HepG2 (cell line): ENCODE results near the gene PPP4C. TPM values are rescaled to one million over a fixed set of nuclear protein-coding genes. Genes with fewer than 3 reads are reported as not detected.
A peak's percentile ranks its signal among the peaks of the same experiment; 100 is the strongest.

Experiments used
- BCLAF1 ChIP-seq: fragments of 450-650 bp; IDR thresholded peaks from 2 replicates; pipeline ENCODE4 v1.6.1; 2017; ENCODE audit warnings: mild to moderate bottlenecking
- EZH2 ChIP-seq: conservative IDR thresholded peaks from 2 replicates; pipeline ENCODE4 v1.6.1; 2012; ENCODE audit warnings: mild to moderate bottlenecking, low read depth, low read length, moderate library complexity
- FLYWCH1 ChIP-seq: sonication (generic); formaldehyde crosslinking; IDR thresholded peaks from 2 replicates; pipeline ENCODE4 v1.8.1; 2023; ENCODE audit warnings: mild to moderate bottlenecking, missing genetic modification reagents
- MIXL1 ChIP-seq: IDR thresholded peaks from 2 replicates; pipeline ENCODE4 v1.6.1; 2016
- MXD4 ChIP-seq: IDR thresholded peaks from 2 replicates; pipeline ENCODE4 v1.6.1; 2016; ENCODE audit warnings: mild to moderate bottlenecking, missing biosample characterization, missing genetic modification reagents
- NFATC3 ChIP-seq: sonication (generic); formaldehyde crosslinking; IDR thresholded peaks from 2 replicates; pipeline ENCODE4 v1.5.1; 2020; ENCODE audit warnings: mild to moderate bottlenecking, missing genetic modification reagents
- PAX8 ChIP-seq: sonication (generic); formaldehyde crosslinking; IDR thresholded peaks from 2 replicates; pipeline ENCODE4 v1.8.0; 2022; ENCODE audit warnings: mild to moderate bottlenecking, missing genetic modification reagents, borderline replicate concordance
- SNAI1 ChIP-seq: sonication (generic); formaldehyde crosslinking; IDR thresholded peaks from 2 replicates; pipeline ENCODE4 v1.5.0; 2020; ENCODE audit warnings: mild to moderate bottlenecking, missing genetic modification reagents, borderline replicate concordance
- TARDBP ChIP-seq: sonication (generic); formaldehyde crosslinking; IDR thresholded peaks from 2 replicates; pipeline ENCODE4 v1.8.0; 2022; ENCODE audit warnings: mild to moderate bottlenecking, missing genetic modification reagents
- TOPORS ChIP-seq: sonication (generic); formaldehyde crosslinking; IDR thresholded peaks from 2 replicates; pipeline ENCODE4 v1.8.0; 2023; ENCODE audit warnings: mild to moderate bottlenecking, missing genetic modification reagents
- ZBTB1 ChIP-seq: sonication (generic); formaldehyde crosslinking; IDR thresholded peaks from 2 replicates; pipeline ENCODE4 v1.4.0; 2020; ENCODE audit warnings: missing genetic modification reagents, borderline replicate concordance
- ZBTB7B ChIP-seq: sonication (generic); formaldehyde crosslinking; IDR thresholded peaks from 2 replicates; pipeline ENCODE4 v1.4.0; 2020; ENCODE audit warnings: missing genetic modification reagents
- ZFP91 ChIP-seq: sonication (generic); formaldehyde crosslinking; IDR thresholded peaks from 2 replicates; pipeline ENCODE4 v1.9.0; 2022; ENCODE audit warnings: missing genetic modification reagents, mild to moderate bottlenecking, borderline replicate concordance
- ZFYVE20 ChIP-seq: sonication (generic); formaldehyde crosslinking; IDR thresholded peaks from 2 replicates; pipeline ENCODE4 v1.8.0; 2023; ENCODE audit warnings: low read depth, mild to moderate bottlenecking, moderate library complexity, missing genetic modification reagents, borderline replicate concordance
- ZNF513 ChIP-seq: sonication (generic); formaldehyde crosslinking; conservative IDR thresholded peaks from 2 replicates; pipeline ENCODE4 v1.5.0; 2020; ENCODE audit warnings: missing genetic modification reagents
- ZNF564 ChIP-seq: sonication (generic); formaldehyde crosslinking; IDR thresholded peaks from 2 replicates; pipeline ENCODE4 v1.8.1; 2023; ENCODE audit warnings: mild to moderate bottlenecking, missing genetic modification reagents
- ZNF841 ChIP-seq: sonication (generic); formaldehyde crosslinking; IDR thresholded peaks from 2 replicates; pipeline ENCODE4 v1.8.1; 2023; ENCODE audit warnings: missing genetic modification reagents, borderline replicate concordance
- ZNF878 ChIP-seq: sonication (generic); formaldehyde crosslinking; IDR thresholded peaks from 2 replicates; pipeline ENCODE4 v1.8.1; 2023; ENCODE audit warnings: mild to moderate bottlenecking, missing genetic modification reagents, moderate library complexity
- polyA plus RNA-seq, 8 experiments: library from polyadenylated mRNA; depleted of rRNA in 3 of 8; stranded (reverse) in 7 of 8; unstranded in 1 of 8; fragments of >200 nt; fragmentation: Illumina TruSeq in 4 of 8; extraction: Trizol in 4 of 8; gene quantifications; 2 replicates each; pipeline versions ENCODE4 v1.2.1 to v1.2.3, GENCODE V29; 2011 to 2016; ENCODE audit warnings: low read depth in 4 of 8, missing spikeins in 1 of 8, mixed read lengths in 1 of 8; ENCODE audit not compliant: insufficient read depth in 1 of 8
- total RNA-seq, 5 experiments: library from RNA; depleted of rRNA; stranded (reverse); fragments of >200 nt; fragmentation: Illumina TruSeq; extraction: Trizol; gene quantifications; 2 replicates each; pipeline ENCODE4 v1.2.3, GENCODE V29; 2016; ENCODE audit warnings: low read depth in 1 of 5
- TF ChIP-seq, protein P1 (sequence below): sonication (generic); formaldehyde crosslinking; conservative IDR thresholded peaks from 2 replicates; pipeline ENCODE4 v1.4.0; 2020; ENCODE audit warnings: missing genetic modification reagents

Gene PPP4C
- total and polyA plus RNA-seq, 2 of the 13 experiments (the other 11 are each of a cell fraction or from before 2014, with no cell fraction given) = 176 to 220 TPM

DNA sequence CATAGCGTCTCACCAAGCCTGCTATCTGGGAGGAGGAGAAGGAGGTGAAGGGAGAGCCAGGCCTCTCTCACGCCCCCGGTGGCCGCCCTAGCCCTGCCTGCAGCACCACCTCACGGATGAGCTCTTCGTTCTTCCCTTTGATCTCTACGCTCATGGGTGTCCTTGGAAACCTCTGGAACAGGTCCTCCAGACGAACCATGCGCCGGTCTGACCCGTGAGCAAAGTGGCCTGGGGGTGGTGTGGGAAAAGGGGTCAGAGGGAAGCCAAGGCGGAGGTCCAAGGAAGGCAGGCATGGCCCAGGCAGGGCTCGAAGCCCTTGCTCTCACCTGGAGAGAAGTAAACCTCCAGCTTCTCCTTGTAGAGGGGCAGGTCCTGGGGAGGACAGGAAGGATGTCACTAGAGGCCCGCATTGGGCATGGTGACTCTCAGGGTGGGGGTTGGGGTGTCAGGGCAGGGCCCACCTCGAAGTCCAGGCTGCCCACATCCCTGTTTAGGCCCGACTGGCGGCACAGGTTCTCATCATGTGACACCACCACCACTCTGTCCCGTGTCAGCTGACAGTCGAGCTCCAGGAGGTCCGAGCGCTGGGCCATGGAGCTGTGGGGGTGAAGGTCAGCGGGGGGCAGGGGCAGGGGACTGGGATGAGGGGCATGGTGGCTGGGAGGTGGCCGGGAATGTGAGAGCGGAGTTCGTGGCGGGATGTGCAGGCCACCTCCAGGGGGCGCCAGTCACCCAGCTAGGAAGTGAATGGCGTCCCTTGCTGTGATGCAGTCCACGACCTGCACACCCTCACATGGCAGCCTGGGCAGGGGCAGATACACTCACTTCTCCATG is 36.6 kb downstream of the PPP4C start (continued):
- TF ChIP-seq ZNF513 (no peak), NFATC3 (CRISPR knock-in tag) (peak; percentile 96), ZBTB1 (CRISPR knock-in tag) (no peak), ZFP91 (CRISPR knock-in tag) (peak; percentile 77), FLYWCH1 (no peak), EZH2 (no peak), MIXL1 (no peak), TOPORS (peak; percentile 31; the same call in 1 of the 2 replicates), MXD4 (CRISPR knock-in tag) (no peak), ZNF841 (no peak), TARDBP (CRISPR knock-in tag) (peak; percentile 45; the same call in 1 of the 2 replicates), PAX8 (0 out of 2 replicates have a peak, but pooled peaks have one; percentile 19), ZNF878 (CRISPR knock-in tag) (peak; percentile 50; the same call in 1 of the 2 replicates), SNAI1 (CRISPR knock-in tag) (no peak; the same call in 1 of the 2 replicates), ZBTB7B (CRISPR knock-in tag) (peak; percentile 72), ZFYVE20 (CRISPR knock-in tag) (no peak), ZNF564 (CRISPR knock-in tag) (0 out of 2 replicates have a peak, but pooled peaks have one; percentile 34), BCLAF1 (no peak)
- TF ChIP-seq, protein P1, sequence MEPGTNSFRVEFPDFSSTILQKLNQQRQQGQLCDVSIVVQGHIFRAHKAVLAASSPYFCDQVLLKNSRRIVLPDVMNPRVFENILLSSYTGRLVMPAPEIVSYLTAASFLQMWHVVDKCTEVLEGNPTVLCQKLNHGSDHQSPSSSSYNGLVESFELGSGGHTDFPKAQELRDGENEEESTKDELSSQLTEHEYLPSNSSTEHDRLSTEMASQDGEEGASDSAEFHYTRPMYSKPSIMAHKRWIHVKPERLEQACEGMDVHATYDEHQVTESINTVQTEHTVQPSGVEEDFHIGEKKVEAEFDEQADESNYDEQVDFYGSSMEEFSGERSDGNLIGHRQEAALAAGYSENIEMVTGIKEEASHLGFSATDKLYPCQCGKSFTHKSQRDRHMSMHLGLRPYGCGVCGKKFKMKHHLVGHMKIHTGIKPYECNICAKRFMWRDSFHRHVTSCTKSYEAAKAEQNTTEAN (CRISPR knock-in tag) = no peak
